HCT116 (cell line): ENCODE measurements around the gene SARS1. TPM values are rescaled to one million over a fixed set of nuclear protein-coding genes. Genes with fewer than 3 reads are reported as not detected.

Experiments
- ATAC-seq: fragments of 200-7000 bp; cut with Tn5 transposase; 2 replicates; pipeline ENCODE4 v1.9.1; 2020; ENCODE audit warnings: mild to moderate bottlenecking, moderate library complexity
- BruUV-seq: library from RNA; stranded (reverse); fragments of 400-500 nt; replicated peaks from 2 replicates; lab custom pipeline; 2021; lab: Mats Ljungman, UMichigan
- CTCF ChIA-PET: fragments of 300-600 bp; sonication (Branson Sonifier 250); formaldehyde crosslinking; loops from one replicate; lab custom pipeline; 2021; ENCODE audit warnings: antibody characterized with exemption; lab: Charles Lee
- POLR2A ChIA-PET: fragments of 300-600, 350-600 bp; sonication (Branson Sonifier 250); formaldehyde crosslinking; loops from one replicate; lab custom pipeline; 2021; ENCODE audit warnings: antibody characterized with exemption; lab: Charles Lee
- RAD21 ChIA-PET, 2 experiments: fragments of 300-600 bp; sonication (Branson Sonifier 250); formaldehyde crosslinking; loops; one replicate each; lab custom pipeline; 2023; ENCODE audit warnings: low total read pairs in 2 of 2; ENCODE audit not compliant: uncharacterized antibody in 2 of 2, unreplicated experiment in 2 of 2, low non-redundant PET in 1 of 2; lab: Charles Lee
- DNase-seq: peaks from one replicate; pipeline ENCODE4 v3.0.0-alpha.2; 2010; ENCODE audit warnings: low read depth, low spot score
- H2AFZ ChIP-seq: fragments of 200-600 bp; shearing (Covaris generic), sonication (generic); 2 replicates; pipeline ENCODE4 v1.6.1; 2017; ENCODE audit warnings: low read depth, mixed run types, mixed read lengths, antibody characterized with exemption, low read length; ENCODE audit not compliant: poor library complexity, severe bottlenecking
- H3K27ac ChIP-seq: 2 replicates; pipeline ENCODE4 v1.5.1; 2012; ENCODE audit warnings: low read depth, low read length
- H3K27me3 ChIP-seq: fragments of 200-600 bp; sonication (generic); 2 replicates; pipeline ENCODE4 v1.6.1; 2016; ENCODE audit warnings: mixed run types, low read length, mixed read lengths; ENCODE audit not compliant: insufficient read depth
- H3K36me3 ChIP-seq, 2 experiments: fragments of 200-500 bp in 1 of 2; fragments of 200-600 bp in 1 of 2; sonication (Bioruptor generic) in 1 of 2; sonication (generic) in 1 of 2; 2 replicates each; pipeline versions ENCODE4 v1.5.1 to v1.6.1; 2014 to 2016; ENCODE audit warnings: low read length in 2 of 2, inconsistent platforms in 1 of 2, mixed read lengths in 1 of 2, mixed run types in 1 of 2; ENCODE audit not compliant: insufficient read depth in 2 of 2, control insufficient read depth in 1 of 2
- H3K4me1 ChIP-seq, 2 experiments: fragments of 200-600 bp in 1 of 2; sonication (generic) in 1 of 2; 2 replicates each; pipeline versions ENCODE4 v1.5.1 to v1.6.1; 2012 to 2017; ENCODE audit warnings: low read length in 2 of 2, inconsistent platforms in 1 of 2, mild to moderate bottlenecking in 1 of 2, mixed read lengths in 1 of 2, mixed run types in 1 of 2, moderate library complexity in 1 of 2; ENCODE audit not compliant: insufficient read depth in 2 of 2, control insufficient read depth in 1 of 2
- H3K4me2 ChIP-seq: fragments of 200-600 bp; sonication (generic); 2 replicates; pipeline ENCODE4 v1.6.1; 2017; ENCODE audit warnings: mixed run types, low read length, mixed read lengths
- H3K4me3 ChIP-seq, 2 experiments: fragments of 200-600 bp in 1 of 2; sonication (generic) in 1 of 2; replicated peaks in 1 of 2; 2 replicates each; pipeline ENCODE4 v1.5.1; 2011 to 2016; ENCODE audit warnings: low read length in 2 of 2, control low read depth in 1 of 2, low read depth in 1 of 2, mild to moderate bottlenecking in 1 of 2, mixed read lengths in 1 of 2, mixed run types in 1 of 2
- H3K79me2 ChIP-seq: fragments of 200-600 bp; sonication (generic); 2 replicates; pipeline ENCODE4 v1.6.1; 2017; ENCODE audit warnings: mild to moderate bottlenecking, mixed run types, low read length, moderate library complexity, mixed read lengths; ENCODE audit not compliant: insufficient read depth
- H3K9ac ChIP-seq: fragments of 200-600 bp; sonication (generic); 2 replicates; pipeline ENCODE4 v1.6.1; 2016; ENCODE audit warnings: low read length, mixed read lengths
- H3K9me2 ChIP-seq: fragments of 200-600 bp; sonication (generic), shearing (Covaris generic); 2 replicates; pipeline ENCODE4 v1.6.1; 2017; ENCODE audit warnings: mixed run types, mild to moderate bottlenecking, moderate library complexity; ENCODE audit not compliant: insufficient read depth
- H3K9me3 ChIP-seq, 2 experiments: fragments of 200-500 bp in 1 of 2; fragments of 200-600 bp in 1 of 2; sonication (Bioruptor generic) in 1 of 2; sonication (generic) in 1 of 2; 2 replicates each; pipeline ENCODE4 v1.6.1; 2014 to 2017; ENCODE audit warnings: low read length in 2 of 2, mixed read lengths in 2 of 2, inconsistent platforms in 1 of 2, low read depth in 1 of 2, mild to moderate bottlenecking in 1 of 2, mixed run types in 1 of 2, moderate library complexity in 1 of 2; ENCODE audit not compliant: control insufficient read depth in 1 of 2, insufficient read depth in 1 of 2
- H4K20me1 ChIP-seq: fragments of 200-600 bp; sonication (generic), shearing (Covaris generic); 2 replicates; pipeline ENCODE4 v1.6.1; 2017; ENCODE audit warnings: mixed run types, mild to moderate bottlenecking, moderate library complexity; ENCODE audit not compliant: insufficient read depth
- EGR1 ChIP-seq: IDR thresholded peaks from 2 replicates; pipeline ENCODE4 v1.6.1; 2012; ENCODE audit warnings: low read depth
- ELF1 ChIP-seq: IDR thresholded peaks from 2 replicates; pipeline ENCODE4 v1.6.1; 2012; ENCODE audit warnings: low read depth, borderline replicate concordance
- EZH2 ChIP-seq: fragments of 200-600 bp; sonication (generic); IDR thresholded peaks from 2 replicates; pipeline ENCODE4 v1.6.1; 2017; ENCODE audit warnings: antibody characterized with exemption, mixed run types
- EZH2phosphoT487 ChIP-seq: fragments of 200-600 bp; IDR thresholded peaks from 2 replicates; pipeline ENCODE4 v1.6.1; 2018; ENCODE audit warnings: antibody characterized with exemption, borderline replicate concordance
- FOSL1 ChIP-seq: IDR thresholded peaks from 2 replicates; pipeline ENCODE4 v1.6.1; 2012; ENCODE audit warnings: low read depth
- POLR2A ChIP-seq: IDR thresholded peaks from 2 replicates; pipeline ENCODE4 v1.7.0; 2011; ENCODE audit warnings: borderline replicate concordance; ENCODE audit not compliant: insufficient read depth, insufficient read length; ENCODE audit errors: extremely low read depth
- POLR2AphosphoS5 ChIP-seq: IDR thresholded peaks from 2 replicates; pipeline ENCODE4 v1.6.1; 2011; ENCODE audit warnings: mild to moderate bottlenecking, low read depth, low read length, moderate library complexity
- RAD21 ChIP-seq: IDR thresholded peaks from 2 replicates; pipeline ENCODE4 v1.6.1; 2012; ENCODE audit warnings: low read depth, mild to moderate bottlenecking
- SIN3A ChIP-seq: IDR thresholded peaks from 2 replicates; pipeline ENCODE4 v1.6.1; 2012; ENCODE audit warnings: low read depth
- SP1 ChIP-seq: IDR thresholded peaks from 2 replicates; pipeline ENCODE4 v1.6.1; 2012; ENCODE audit warnings: low read depth
- SRF ChIP-seq: IDR thresholded peaks from 2 replicates; pipeline ENCODE4 v1.6.1; 2012; ENCODE audit warnings: low read depth
- TCF7L2 ChIP-seq: IDR thresholded peaks from 2 replicates; pipeline ENCODE4 v1.7.0; 2011; ENCODE audit warnings: borderline replicate concordance, inconsistent platforms; ENCODE audit not compliant: insufficient read depth, insufficient read length; ENCODE audit errors: extremely low read depth
- YY1 ChIP-seq: IDR thresholded peaks from 2 replicates; pipeline ENCODE4 v1.6.1; 2011; ENCODE audit warnings: low read length, low read depth, moderate library complexity, mild to moderate bottlenecking; ENCODE audit not compliant: insufficient replicate concordance; ENCODE audit errors: extremely low read depth
- ZFX ChIP-seq: fragments of 450-650 bp; IDR thresholded peaks from 2 replicates; pipeline ENCODE4 v1.6.1; 2017
- ZNF274 ChIP-seq: fragments of 200-500 bp; sonication (Bioruptor generic); IDR thresholded peaks from 2 replicates; pipeline ENCODE4 v1.6.1; 2014; ENCODE audit warnings: mild to moderate bottlenecking, low read depth, low read length, inconsistent platforms
- intact Hi-C: fragments of 100-400 bp; cut with micrococcal nuclease; formaldehyde crosslinking; loops from 2 replicates; pipeline ENCODE4 v1.10.0; 2022
- total RNA-seq: library from RNA; stranded (reverse); gene quantifications from one replicate; pipeline ENCODE4 v1.2.1, GENCODE V29; 2021; ENCODE audit not compliant: unreplicated experiment
- TF ChIP-seq, protein P1 (sequence below): IDR thresholded peaks from 2 replicates; pipeline ENCODE4 v1.6.1; 2012; ENCODE audit warnings: low read depth
- TF ChIP-seq, protein P2 (sequence below): IDR thresholded peaks from 2 replicates; pipeline ENCODE4 v1.6.1; 2012
- TF ChIP-seq, protein P3 (sequence below): IDR thresholded peaks from 2 replicates; pipeline ENCODE4 v1.6.1; 2011; ENCODE audit warnings: mild to moderate bottlenecking, low read length, moderate library complexity; ENCODE audit not compliant: insufficient replicate concordance; ENCODE audit errors: extremely low read depth
- TF ChIP-seq, protein P4 (sequence below), 3 experiments: fragments of 200-600 bp in 1 of 3; sonication (generic) in 1 of 3; IDR thresholded peaks in 2 of 3; conservative IDR thresholded peaks in 1 of 3; 2 replicates each; pipeline ENCODE4 v1.5.1; 2012 to 2017; ENCODE audit warnings: low read depth in 2 of 3, low read length in 2 of 3, antibody characterized with exemption in 1 of 3, borderline replicate concordance in 1 of 3, control low read depth in 1 of 3, mild to moderate bottlenecking in 1 of 3, mixed read lengths in 1 of 3, mixed run types in 1 of 3, moderate library complexity in 1 of 3; ENCODE audit not compliant: insufficient read depth in 1 of 3
- TF ChIP-seq, protein P5 (sequence below): IDR thresholded peaks from 2 replicates; pipeline ENCODE4 v1.6.1; 2012

The SARS1 gene
- total RNA-seq, 1 experiment from 2014 or later = 206 TPM

DNA sequence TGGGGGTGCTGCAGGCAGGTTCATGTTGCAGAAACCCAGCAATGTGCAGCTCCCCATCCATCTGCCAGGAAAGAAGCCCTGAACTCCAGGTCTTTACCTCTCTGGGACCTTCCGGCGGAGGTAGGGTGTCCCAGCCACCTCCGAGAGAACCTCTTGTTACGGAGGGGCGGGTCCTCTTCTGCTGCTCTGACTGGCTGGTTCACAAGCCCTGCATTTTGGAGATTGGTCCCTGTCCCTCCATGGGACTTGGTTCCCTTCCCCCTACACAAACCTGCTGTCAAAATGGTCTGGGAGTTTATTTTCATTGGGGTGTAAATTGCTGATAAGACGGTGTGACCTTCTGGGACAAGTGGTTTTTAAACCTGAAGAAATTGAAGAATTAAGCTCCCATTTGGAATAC, 27.6 kb downstream of the SARS1 start:
- TF ChIP-seq SIN3A (no peak), YY1 (no peak), ZNF274 (no peak), POLR2AphosphoS5 (no peak; the same call in 1 of the 2 replicates), EGR1 (no peak), ELF1 (no peak), RAD21 (no peak), POLR2A (no peak), ZFX (no peak), TCF7L2 (no peak), FOSL1 (no peak), SP1 (no peak), EZH2 (no peak), SRF (no peak), EZH2phosphoT487 (no peak)
- TF ChIP-seq, protein P1, sequence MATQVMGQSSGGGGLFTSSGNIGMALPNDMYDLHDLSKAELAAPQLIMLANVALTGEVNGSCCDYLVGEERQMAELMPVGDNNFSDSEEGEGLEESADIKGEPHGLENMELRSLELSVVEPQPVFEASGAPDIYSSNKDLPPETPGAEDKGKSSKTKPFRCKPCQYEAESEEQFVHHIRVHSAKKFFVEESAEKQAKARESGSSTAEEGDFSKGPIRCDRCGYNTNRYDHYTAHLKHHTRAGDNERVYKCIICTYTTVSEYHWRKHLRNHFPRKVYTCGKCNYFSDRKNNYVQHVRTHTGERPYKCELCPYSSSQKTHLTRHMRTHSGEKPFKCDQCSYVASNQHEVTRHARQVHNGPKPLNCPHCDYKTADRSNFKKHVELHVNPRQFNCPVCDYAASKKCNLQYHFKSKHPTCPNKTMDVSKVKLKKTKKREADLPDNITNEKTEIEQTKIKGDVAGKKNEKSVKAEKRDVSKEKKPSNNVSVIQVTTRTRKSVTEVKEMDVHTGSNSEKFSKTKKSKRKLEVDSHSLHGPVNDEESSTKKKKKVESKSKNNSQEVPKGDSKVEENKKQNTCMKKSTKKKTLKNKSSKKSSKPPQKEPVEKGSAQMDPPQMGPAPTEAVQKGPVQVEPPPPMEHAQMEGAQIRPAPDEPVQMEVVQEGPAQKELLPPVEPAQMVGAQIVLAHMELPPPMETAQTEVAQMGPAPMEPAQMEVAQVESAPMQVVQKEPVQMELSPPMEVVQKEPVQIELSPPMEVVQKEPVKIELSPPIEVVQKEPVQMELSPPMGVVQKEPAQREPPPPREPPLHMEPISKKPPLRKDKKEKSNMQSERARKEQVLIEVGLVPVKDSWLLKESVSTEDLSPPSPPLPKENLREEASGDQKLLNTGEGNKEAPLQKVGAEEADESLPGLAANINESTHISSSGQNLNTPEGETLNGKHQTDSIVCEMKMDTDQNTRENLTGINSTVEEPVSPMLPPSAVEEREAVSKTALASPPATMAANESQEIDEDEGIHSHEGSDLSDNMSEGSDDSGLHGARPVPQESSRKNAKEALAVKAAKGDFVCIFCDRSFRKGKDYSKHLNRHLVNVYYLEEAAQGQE = no peak
- TF ChIP-seq, protein P2, sequence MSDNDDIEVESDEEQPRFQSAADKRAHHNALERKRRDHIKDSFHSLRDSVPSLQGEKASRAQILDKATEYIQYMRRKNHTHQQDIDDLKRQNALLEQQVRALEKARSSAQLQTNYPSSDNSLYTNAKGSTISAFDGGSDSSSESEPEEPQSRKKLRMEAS = no peak
- TF ChIP-seq, protein P3, sequence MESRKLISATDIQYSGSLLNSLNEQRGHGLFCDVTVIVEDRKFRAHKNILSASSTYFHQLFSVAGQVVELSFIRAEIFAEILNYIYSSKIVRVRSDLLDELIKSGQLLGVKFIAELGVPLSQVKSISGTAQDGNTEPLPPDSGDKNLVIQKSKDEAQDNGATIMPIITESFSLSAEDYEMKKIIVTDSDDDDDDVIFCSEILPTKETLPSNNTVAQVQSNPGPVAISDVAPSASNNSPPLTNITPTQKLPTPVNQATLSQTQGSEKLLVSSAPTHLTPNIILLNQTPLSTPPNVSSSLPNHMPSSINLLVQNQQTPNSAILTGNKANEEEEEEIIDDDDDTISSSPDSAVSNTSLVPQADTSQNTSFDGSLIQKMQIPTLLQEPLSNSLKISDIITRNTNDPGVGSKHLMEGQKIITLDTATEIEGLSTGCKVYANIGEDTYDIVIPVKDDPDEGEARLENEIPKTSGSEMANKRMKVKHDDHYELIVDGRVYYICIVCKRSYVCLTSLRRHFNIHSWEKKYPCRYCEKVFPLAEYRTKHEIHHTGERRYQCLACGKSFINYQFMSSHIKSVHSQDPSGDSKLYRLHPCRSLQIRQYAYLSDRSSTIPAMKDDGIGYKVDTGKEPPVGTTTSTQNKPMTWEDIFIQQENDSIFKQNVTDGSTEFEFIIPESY = no peak
- TF ChIP-seq, protein P4, sequence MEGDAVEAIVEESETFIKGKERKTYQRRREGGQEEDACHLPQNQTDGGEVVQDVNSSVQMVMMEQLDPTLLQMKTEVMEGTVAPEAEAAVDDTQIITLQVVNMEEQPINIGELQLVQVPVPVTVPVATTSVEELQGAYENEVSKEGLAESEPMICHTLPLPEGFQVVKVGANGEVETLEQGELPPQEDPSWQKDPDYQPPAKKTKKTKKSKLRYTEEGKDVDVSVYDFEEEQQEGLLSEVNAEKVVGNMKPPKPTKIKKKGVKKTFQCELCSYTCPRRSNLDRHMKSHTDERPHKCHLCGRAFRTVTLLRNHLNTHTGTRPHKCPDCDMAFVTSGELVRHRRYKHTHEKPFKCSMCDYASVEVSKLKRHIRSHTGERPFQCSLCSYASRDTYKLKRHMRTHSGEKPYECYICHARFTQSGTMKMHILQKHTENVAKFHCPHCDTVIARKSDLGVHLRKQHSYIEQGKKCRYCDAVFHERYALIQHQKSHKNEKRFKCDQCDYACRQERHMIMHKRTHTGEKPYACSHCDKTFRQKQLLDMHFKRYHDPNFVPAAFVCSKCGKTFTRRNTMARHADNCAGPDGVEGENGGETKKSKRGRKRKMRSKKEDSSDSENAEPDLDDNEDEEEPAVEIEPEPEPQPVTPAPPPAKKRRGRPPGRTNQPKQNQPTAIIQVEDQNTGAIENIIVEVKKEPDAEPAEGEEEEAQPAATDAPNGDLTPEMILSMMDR (IDR thresholded peaks at IDR 0.05 in 2 of 3, conservative IDR thresholded peaks at IDR 0.05 in 1 of 3; ENCODE audit: borderline replicate concordance in 1 of 3, insufficient read depth in 1 of 3, low read depth in 2 of 3, low read length in 2 of 3) = no peak
- TF ChIP-seq, protein P5, sequence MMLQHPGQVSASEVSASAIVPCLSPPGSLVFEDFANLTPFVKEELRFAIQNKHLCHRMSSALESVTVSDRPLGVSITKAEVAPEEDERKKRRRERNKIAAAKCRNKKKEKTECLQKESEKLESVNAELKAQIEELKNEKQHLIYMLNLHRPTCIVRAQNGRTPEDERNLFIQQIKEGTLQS = no peak
- TF ChIP-seq, all 23 proteins: peak for 0
- DNase-seq = no peak
- no peaks in the 10 kb centered on the region for H3K9me2 ChIP-seq
- H3K9ac ChIP-seq = no peak overlapping the region
- H3K4me1 ChIP-seq = peaks cover 6 to 18% of the 10 kb centered on the region in 2 experiments; a peak in 2 of 4 replicates
- H3K4me3 ChIP-seq = no peak overlapping the region
- no peaks in the 10 kb centered on the region for H3K27me3 ChIP-seq
- H3K36me3 ChIP-seq = peaks cover 16% of the 10 kb centered on the region in 2 experiments; a peak in 3 of 4 replicates
- no TSS peak for BruUV-seq
- RAD21 ChIA-PET = no interaction called here
- no peak overlapping the region for H3K4me2 ChIP-seq
- POLR2A ChIA-PET = no interaction called here
- H2AFZ ChIP-seq = no peak overlapping the region
- no peak overlapping the region for H3K27ac ChIP-seq
- H3K79me2 ChIP-seq = no peaks in the 10 kb centered on the region
- no peaks in the 10 kb centered on the region for H4K20me1 ChIP-seq
- CTCF ChIA-PET = no interaction called here
- no peaks in the 10 kb centered on the region for H3K9me3 ChIP-seq
- ATAC-seq = no peak; the same call in 1 of the 2 replicates
- intact Hi-C loops = loop anchor here (1.0 kb wide), 1 partner anchor 8 kb away; the partner anchor contains the start of gene CELSR2
